H1 (cell line): ENCODE measurements around the gene SAXO1. TPM values are rescaled to one million over a fixed set of nuclear protein-coding genes. Genes with fewer than 3 reads are reported as not detected.

Experiments
- CHD7 ChIP-seq: fragments of 300-600 bp; sonication (generic); IDR thresholded peaks from 2 replicates; pipeline ENCODE4 v1.7.1; 2012; ENCODE audit warnings: low read length, moderate library complexity, mild to moderate bottlenecking, inconsistent platforms; ENCODE audit not compliant: insufficient replicate concordance
- polyA plus RNA-seq, 7 experiments: library from polyadenylated mRNA; depleted of rRNA in 3 of 7; stranded (reverse) in 5 of 7; unstranded in 2 of 7; fragments of >200 nt in 5 of 7; fragments of 200-250 nt in 2 of 7; gene quantifications; 1 replicate in 5 of 7; 2 replicates in 1 of 7; 4 replicates in 1 of 7; pipeline versions ENCODE4 v1.2.1 to v1.2.3, GENCODE V29; 2011 to 2013; ENCODE audit warnings: missing spikeins in 2 of 7, mixed read lengths in 2 of 7
- total RNA-seq: library from RNA; stranded (reverse); fragmentation: NEBNext Ultra II Directional; extraction: Animal tissue kit (Norgen Biotek cat#: 25700); gene quantifications from 2 replicates; pipeline ENCODE4 v1.2.1, GENCODE V29; 2021

The SAXO1 gene
- total and polyA plus RNA-seq, 2 of the 8 experiments (the other 6 are each of a cell fraction or from before 2014, with no cell fraction given) = 0.11 to 0.20 TPM

GRCh38 chr9:19032406-19032805 is 603 bp downstream of the SAXO1 start (continued):
- TF ChIP-seq CHD7 = no peak
- TF ChIP-seq, all 59 proteins: peak for 0
